NCI-H524 treated with DMSO at 0.1 percent for 48 hours (cell line): ENCODE measurements around the gene ENTPD2.
"Not testable (repeated sequence)": the region's sequence is repeated elsewhere in the genome, so short reads cannot be mapped to it uniquely, and the experiment has no call there.

Experiments
- DNase-seq: peaks from one replicate; lab custom pipeline; 2025; lab: John Stamatoyannopoulos, UW

Gene ENTPD2

DNA sequence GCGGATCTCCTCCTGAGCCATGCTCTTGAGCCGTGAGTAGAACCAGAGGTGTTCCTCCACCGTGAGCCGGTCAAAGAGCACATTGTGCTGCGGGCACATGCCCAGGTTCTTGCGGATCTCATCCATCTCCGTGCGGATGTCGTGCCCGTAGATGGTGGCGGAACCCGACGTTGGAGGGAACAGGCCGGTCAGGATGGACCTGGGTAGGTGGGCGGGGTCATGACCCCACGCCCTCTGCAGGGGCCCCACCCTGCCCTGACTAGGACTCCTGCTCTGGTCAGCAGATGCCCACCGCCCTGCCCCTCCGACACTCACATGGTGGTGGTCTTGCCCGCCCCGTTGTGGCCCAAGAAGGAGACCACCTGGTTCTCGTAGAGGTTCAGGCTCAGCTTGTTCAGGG, 37.9 kb downstream of the ENTPD2 start:
- no peak for DNase-seq

GRCh38 chr9:137015540-137015930, 38.3 kb downstream of the ENTPD2 start:
- DNase-seq = no peak

- no peak for DNase-seq
These were observed 38.9 kb downstream of the ENTPD2 start for GRCh38 chr9:137014776-137015539.

- DNase-seq = no peak
These were observed 39.7 kb downstream of the ENTPD2 start for GRCh38 chr9:137014166-137014565.

DNA sequence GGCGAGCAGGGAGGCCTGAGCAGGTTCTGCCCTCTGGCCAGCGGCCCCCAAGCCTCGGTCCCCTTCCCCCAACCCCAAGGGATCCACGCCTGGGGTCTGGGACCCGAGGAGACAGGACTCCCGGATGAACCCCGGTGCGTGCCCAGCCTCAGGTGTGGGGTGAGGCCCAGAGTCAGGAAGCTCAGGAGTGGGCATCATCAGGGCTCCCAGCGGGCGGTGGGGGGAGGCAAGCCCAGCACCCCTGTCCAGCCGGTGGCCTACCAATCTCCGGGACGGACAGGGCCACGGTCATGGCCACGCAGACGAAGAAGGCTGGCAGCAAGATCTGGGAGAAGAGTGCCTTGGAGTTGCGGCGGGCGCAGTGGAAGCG, 40.3 kb downstream of the ENTPD2 start:
- no peak for DNase-seq

GRCh38 chr9:137012694-137013570, 40.9 kb downstream of the ENTPD2 start:
- no peak for DNase-seq

- DNase-seq = no peak
These were observed 41.8 kb downstream of the ENTPD2 start for GRCh38 chr9:137011907-137012675.

GRCh38 chr9:137011156-137011555, 42.7 kb downstream of the ENTPD2 start:
- DNase-seq = no peak

DNA sequence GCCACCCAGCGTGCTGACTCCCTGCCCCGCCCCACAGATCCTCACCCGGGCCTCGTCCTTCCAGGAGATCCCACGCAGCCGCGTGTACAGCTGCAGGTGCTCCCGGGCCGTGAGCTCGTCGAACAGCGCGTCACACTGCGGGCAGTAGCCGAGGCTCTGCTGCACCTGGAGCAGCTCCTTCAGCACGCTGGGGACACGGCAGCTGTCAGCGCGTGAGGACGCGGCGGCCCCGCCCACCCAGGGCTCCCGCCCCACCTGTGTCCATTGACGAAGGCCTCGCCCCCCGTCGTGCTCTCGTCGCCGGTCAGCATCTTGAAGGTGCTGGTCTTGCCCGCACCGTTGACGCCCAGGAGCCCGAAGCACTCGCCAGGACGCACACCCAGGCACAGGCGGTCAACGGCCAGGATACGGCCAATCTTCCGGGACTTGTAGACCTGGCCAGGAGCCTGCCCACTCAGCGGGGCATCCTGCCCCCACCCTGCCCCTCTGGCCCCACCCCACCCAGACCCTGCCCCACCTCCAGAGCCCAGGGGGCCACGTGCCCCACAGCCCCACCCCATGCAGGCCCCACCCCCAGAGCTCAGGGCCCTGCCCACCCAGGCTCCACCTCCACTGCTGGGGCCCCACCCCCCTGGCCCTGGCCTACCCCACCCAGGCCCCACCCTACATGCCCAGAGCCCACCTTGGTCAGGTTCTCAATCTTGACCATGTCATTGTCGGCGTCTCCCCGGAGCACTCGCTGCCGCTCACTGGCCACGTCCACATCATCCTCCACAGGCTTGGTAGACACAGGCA, 43.7 kb downstream of the ENTPD2 start:
- no peak for DNase-seq

GRCh38 chr9:137009217-137009616, 44.6 kb downstream of the ENTPD2 start:
- DNase-seq = no peak

GRCh38 chr9:137008312-137008711, 45.5 kb downstream of the ENTPD2 start:
- DNase-seq = no peak

DNA sequence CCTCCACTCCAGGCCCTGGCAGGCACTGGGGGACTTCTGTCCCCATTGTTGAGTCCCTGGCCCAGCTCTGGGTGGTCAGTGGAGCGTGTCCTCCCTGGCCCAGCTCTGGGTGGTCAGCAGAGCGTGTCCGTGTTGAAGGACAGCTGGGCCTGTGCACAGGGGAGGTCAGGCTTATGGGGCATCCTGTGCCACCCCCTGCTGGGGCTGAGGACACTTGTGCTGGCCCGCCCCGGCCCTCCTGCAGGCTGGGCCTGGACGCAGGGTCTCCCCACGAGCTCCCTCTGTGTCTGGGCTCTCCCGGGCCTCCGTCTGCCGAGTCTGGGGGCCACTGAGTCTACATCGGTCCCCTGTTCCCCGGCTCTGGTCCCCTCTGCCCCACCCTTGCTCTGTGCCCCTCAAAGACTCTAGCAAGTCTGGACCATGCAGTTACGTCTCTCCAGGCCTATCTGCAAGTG, 46.0 kb downstream of the ENTPD2 start:
- no peak for DNase-seq

- DNase-seq = no peak
These were observed 46.6 kb downstream of the ENTPD2 start for GRCh38 chr9:137007108-137007815.

- no peak for DNase-seq
These were observed 47.5 kb downstream of the ENTPD2 start for GRCh38 chr9:137006116-137007003.

DNA sequence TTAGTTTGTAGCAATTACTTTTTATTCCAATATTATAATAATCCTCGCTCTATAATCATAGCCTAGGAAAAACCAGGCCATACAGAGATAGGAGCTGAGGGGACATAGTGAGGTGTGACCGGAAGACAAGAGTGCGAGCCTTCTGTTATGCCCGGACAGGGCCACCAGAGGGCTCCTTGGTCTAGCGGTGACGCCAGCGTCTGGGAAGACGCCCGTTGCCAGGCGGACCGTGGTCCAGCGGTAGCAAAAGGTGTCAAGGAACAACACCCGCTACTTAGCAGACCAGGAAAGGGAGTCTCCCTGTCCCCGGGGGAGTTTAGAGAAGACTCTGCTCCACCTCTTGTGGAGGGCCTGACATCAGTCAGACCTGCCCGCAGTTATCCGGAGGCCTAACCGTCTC, 49.6 kb downstream of the ENTPD2 start:
- DNase-seq = not testable (repeated sequence)

- DNase-seq = no peak
These were observed 51.2 kb downstream of the ENTPD2 start for GRCh38 chr9:137002646-137003041.

DNA sequence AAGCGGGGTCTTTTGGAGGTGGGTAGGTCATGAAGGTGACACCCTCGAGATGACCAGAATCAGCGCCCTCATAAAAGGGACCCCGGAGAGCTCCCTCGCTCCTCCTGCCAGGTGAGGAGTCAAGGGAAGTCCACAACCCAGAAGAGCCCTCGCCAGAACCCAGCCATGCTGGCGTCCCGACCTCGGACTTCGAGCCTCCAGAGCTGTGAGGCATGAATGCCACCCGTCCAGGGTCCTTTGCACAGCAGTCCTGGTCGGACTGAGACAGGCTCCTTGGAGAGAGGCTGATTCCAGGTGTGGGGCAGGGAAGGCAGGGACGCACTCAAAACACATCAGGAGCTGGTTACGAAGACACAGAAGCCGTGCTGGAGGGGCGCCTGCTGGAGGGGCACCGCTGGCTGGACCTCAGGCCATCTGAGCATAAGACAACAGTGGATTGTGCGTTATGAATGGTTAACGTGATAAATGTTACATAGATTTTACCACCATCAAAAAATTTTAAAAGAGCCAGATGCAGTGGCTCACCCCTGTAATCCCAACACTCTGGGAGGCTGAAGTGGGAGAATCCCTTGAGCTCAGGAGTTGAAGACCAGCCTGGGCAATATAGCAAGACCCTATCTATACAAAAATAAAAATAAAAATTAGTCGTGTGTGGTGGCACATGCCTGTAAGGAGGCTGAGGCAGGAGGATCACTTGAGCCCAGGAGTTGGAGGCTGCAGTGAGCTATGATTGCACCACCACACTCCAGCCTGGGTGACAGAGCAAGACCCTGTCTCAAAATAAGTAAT, 51.8 kb downstream of the ENTPD2 start:
- no peak for DNase-seq

GRCh38 chr9:137000177-137000930, 53.5 kb downstream of the ENTPD2 start:
- no peak for DNase-seq
